Endothelial cell of umbilical vein (primary cell): ENCODE measurements around the gene ERCC1. TPM values are rescaled to one million over a fixed set of nuclear protein-coding genes. Genes with fewer than 3 reads are reported as not detected.

ENCODE experiments used
- BruUV-seq: library from RNA; stranded (reverse); fragments of 400-500 nt; replicated peaks from 2 replicates; lab custom pipeline; 2021; lab: Mats Ljungman, UMichigan
- CTCF ChIA-PET: fragments of 300-600, 350-600 bp; sonication (Branson Sonifier 250); formaldehyde crosslinking; loops from one replicate; lab custom pipeline; 2021; ENCODE audit warnings: antibody characterized with exemption, inconsistent platforms; lab: Charles Lee
- POLR2A ChIA-PET: fragments of 300-600, 350-600 bp; sonication (Branson Sonifier 250); formaldehyde crosslinking; loops from one replicate; lab custom pipeline; 2021; ENCODE audit warnings: antibody characterized with exemption, inconsistent platforms; lab: Charles Lee
- DNase-seq: peaks from one replicate; pipeline ENCODE4 v3.0.0-alpha.2; 2011; ENCODE audit warnings: low read depth, low spot score
- FAIRE-seq: peaks from 2 replicates; lab custom pipeline; 2011; peaks lifted over from hg19 to GRCh38; lab: Jason Lieb, UNC
- H2AFZ ChIP-seq: 2 replicates; pipeline ENCODE4 v1.6.0; 2012; ENCODE audit warnings: low read depth, low read length, control low read depth, inconsistent platforms
- H3K27ac ChIP-seq: 2 replicates; pipeline ENCODE4 v1.5.1; 2011; ENCODE audit warnings: low read depth, mild to moderate bottlenecking, control low read depth, low read length, moderate library complexity; ENCODE audit not compliant: insufficient read depth
- H3K27me3 ChIP-seq, 2 experiments: 2 replicates each; pipeline versions ENCODE4 v1.6.0 to v1.6.1; 2011; ENCODE audit warnings: low read length in 2 of 2, mixed read lengths in 1 of 2; ENCODE audit not compliant: control insufficient read depth in 2 of 2, insufficient read depth in 2 of 2
- H3K36me3 ChIP-seq, 2 experiments: 2 replicates in 1 of 2; 3 replicates in 1 of 2; pipeline ENCODE4 v1.5.1; 2011; ENCODE audit warnings: low read length in 2 of 2, mild to moderate bottlenecking in 1 of 2, moderate library complexity in 1 of 2; ENCODE audit not compliant: control insufficient read depth in 2 of 2, insufficient read depth in 2 of 2; ENCODE audit errors: extremely low read depth in 1 of 2
- H3K4me1 ChIP-seq: 3 replicates; pipeline ENCODE4 v1.5.1; 2011; ENCODE audit warnings: mild to moderate bottlenecking, low read length; ENCODE audit not compliant: control insufficient read depth, insufficient read depth; ENCODE audit errors: extremely low read depth
- H3K4me2 ChIP-seq: 2 replicates; pipeline ENCODE4 v1.6.1; 2011; ENCODE audit warnings: low read length, control low read depth, mixed read lengths; ENCODE audit not compliant: insufficient read depth
- H3K4me3 ChIP-seq, 3 experiments: fragments of 200-600 bp in 1 of 3; sonication (generic), shearing (Covaris generic) in 1 of 3; replicated peaks in 1 of 3; 2 replicates each; pipeline ENCODE4 v1.5.1; 2011 to 2016; ENCODE audit warnings: control low read depth in 3 of 3, low read length in 3 of 3, mild to moderate bottlenecking in 2 of 3, inconsistent platforms in 1 of 3, low read depth in 1 of 3, moderate library complexity in 1 of 3; ENCODE audit not compliant: insufficient read depth in 1 of 3
- H3K79me2 ChIP-seq: 2 replicates; pipeline ENCODE4 v1.6.0; 2012; ENCODE audit warnings: low read length, inconsistent platforms; ENCODE audit not compliant: control insufficient read depth, insufficient read depth
- H3K9ac ChIP-seq: replicated peaks from 2 replicates; pipeline ENCODE3; 2011; ENCODE audit warnings: low read length, control low read depth; ENCODE audit not compliant: insufficient read depth; ENCODE audit errors: extremely low read depth
- H3K9me1 ChIP-seq: replicated peaks from 3 replicates; pipeline ENCODE4 v1.6.0; 2011; ENCODE audit warnings: mild to moderate bottlenecking, low read length; ENCODE audit not compliant: control insufficient read depth, insufficient read depth; ENCODE audit errors: extremely low read depth
- H3K9me3 ChIP-seq: replicated peaks from 2 replicates; pipeline ENCODE4 v1.5.1; 2012; ENCODE audit warnings: low read length, inconsistent platforms; ENCODE audit not compliant: control insufficient read depth, insufficient read depth
- H4K20me1 ChIP-seq: replicated peaks from 2 replicates; pipeline ENCODE3; 2011; ENCODE audit warnings: mild to moderate bottlenecking, low read length; ENCODE audit not compliant: control insufficient read depth, insufficient read depth; ENCODE audit errors: extremely low read depth
- EZH2 ChIP-seq: IDR thresholded peaks from 2 replicates; pipeline ENCODE4 v1.6.1; 2012; ENCODE audit warnings: borderline replicate concordance, low read depth, mild to moderate bottlenecking, moderate library complexity, low read length, inconsistent platforms; ENCODE audit not compliant: severe bottlenecking
- FOS ChIP-seq: IDR thresholded peaks from 2 replicates; pipeline ENCODE4 v1.6.1; 2011; ENCODE audit warnings: mild to moderate bottlenecking, low read length, moderate library complexity, borderline replicate concordance; ENCODE audit not compliant: insufficient read depth
- GATA2 ChIP-seq: IDR thresholded peaks from 2 replicates; pipeline ENCODE4 v1.7.0; 2011; ENCODE audit warnings: low read depth, mild to moderate bottlenecking, moderate library complexity, mixed read lengths, low read length; ENCODE audit not compliant: insufficient read length, insufficient read depth
- JUN ChIP-seq: IDR thresholded peaks from 2 replicates; pipeline ENCODE4 v1.6.1; 2011; ENCODE audit warnings: borderline replicate concordance, low read depth; ENCODE audit not compliant: insufficient read length, insufficient read depth
- MYC ChIP-seq: IDR thresholded peaks from one replicate; pipeline ENCODE4 v1.6.1; 2011; ENCODE audit warnings: mild to moderate bottlenecking, low read depth, low read length
- POLR2A ChIP-seq: IDR thresholded peaks from 2 replicates; pipeline ENCODE4 v1.6.1; 2012; ENCODE audit warnings: low read depth, mild to moderate bottlenecking, control low read depth, low read length
- POLR2AphosphoS5 ChIP-seq: IDR thresholded peaks from 2 replicates; pipeline ENCODE4 v1.6.1; 2012; ENCODE audit warnings: low read depth, mild to moderate bottlenecking, control low read depth, low read length, moderate library complexity; ENCODE audit not compliant: insufficient read depth
- dilution Hi-C: fragments of 300-500 bp; cut with MboI; formaldehyde crosslinking; loops from one replicate; pipeline ENCODE4 v1.15.0; 2019; ENCODE audit warnings: low sequenced_read_pairs; ENCODE audit not compliant: extremely low pct_ligation_motif_present
- intact Hi-C: fragments of 100-400 bp; cut with micrococcal nuclease; formaldehyde crosslinking; loops from one replicate; pipeline ENCODE4 v1.10.0; 2022
- polyA plus RNA-seq, 4 experiments: library from polyadenylated mRNA; depleted of rRNA in 3 of 4; stranded (reverse) in 3 of 4; unstranded in 1 of 4; fragments of >200 nt; gene quantifications; 2 replicates each; pipeline versions ENCODE4 v1.2.1 to v1.2.3, GENCODE V29; 2011 to 2012; ENCODE audit warnings: missing spikeins in 1 of 4
- total RNA-seq: library from RNA; stranded (reverse); gene quantifications from 2 replicates; pipeline ENCODE4 v1.2.3, GENCODE V29; 2021
- TF ChIP-seq, protein P1 (sequence below), 2 donors: IDR thresholded peaks; 1 replicate in 1 of 2; 2 replicates in 1 of 2; pipeline ENCODE4 v1.5.1; 2011; ENCODE audit warnings: low read length in 2 of 2, mild to moderate bottlenecking in 2 of 2, moderate library complexity in 2 of 2, control low read depth in 1 of 2, inconsistent platforms in 1 of 2, low read depth in 1 of 2; ENCODE audit not compliant: insufficient read depth in 1 of 2; ENCODE audit errors: extremely low read depth in 1 of 2
- TF ChIP-seq, protein P2 (sequence below): IDR thresholded peaks from 2 replicates; pipeline ENCODE4 v1.6.1; 2011; ENCODE audit not compliant: insufficient read depth, insufficient read length

The ERCC1 gene
- total and polyA plus RNA-seq, 2 donors (not counting 3 experiments of a cell fraction or from before 2014, with no cell fraction given), result 81.8 to 126 TPM

DNA sequence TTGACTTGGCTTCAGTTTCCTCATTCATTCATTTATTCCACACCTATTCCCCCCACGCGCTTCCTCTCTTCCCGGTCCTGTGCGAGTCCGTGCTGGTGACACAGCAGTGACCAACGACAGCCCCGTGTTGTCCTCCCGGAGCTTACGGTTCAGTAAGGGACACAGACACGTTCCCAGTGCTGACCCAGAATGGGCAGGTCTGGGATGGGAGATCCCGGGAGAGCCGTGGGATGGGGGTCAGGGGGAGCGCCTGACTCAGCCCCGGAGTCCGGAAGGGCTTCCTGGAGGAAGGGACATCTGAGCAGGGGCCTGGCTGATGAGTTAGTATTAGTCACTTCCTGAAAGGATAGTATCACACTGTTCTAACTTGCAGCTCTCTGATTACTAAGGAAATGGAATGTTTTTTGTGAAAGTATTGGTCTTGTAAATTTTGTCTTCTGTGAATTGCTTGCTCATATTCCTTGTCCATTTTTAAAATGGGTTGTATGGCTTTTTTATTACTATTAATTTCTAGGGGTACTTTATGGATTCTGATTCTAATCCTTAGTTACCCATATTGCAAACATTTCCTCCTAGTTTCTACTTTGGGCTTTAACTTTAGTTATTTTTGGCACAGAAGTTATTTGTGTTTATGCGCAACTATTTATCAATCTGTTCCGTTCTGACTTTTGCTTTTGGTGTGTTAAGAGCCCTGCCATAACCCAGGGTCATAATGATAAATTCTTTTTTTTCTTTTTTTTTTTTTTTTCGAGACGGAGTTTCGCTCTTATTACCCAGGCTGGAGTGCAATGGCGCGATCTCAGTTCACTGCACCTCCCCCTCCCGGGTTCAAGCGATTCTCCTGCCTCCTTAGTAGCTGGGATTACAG lies 708 bp upstream of the ERCC1 start:
- peak; percentile 99 for FAIRE-seq
- Histone ChIP-seq H3K9me1 (no peaks in the 10 kb centered on the region), H3K9me3 (no peaks in the 10 kb centered on the region), H3K4me3 (peak overlapping the region; percentile 59 to 74 (median 73)), H2AFZ (no peak overlapping the region), H3K79me2 (peaks cover 27% of the 10 kb centered on the region), H3K27ac (peak overlapping the region; percentile 100), H3K9ac (peak overlapping the region; percentile 94), H3K4me2 (peak overlapping the region; percentile 99), H3K4me1 (peaks cover 30% of the 10 kb centered on the region), H3K27me3 (no peaks in the 10 kb centered on the region), H3K36me3 (peaks cover 0 to 4% of the 10 kb centered on the region in 2 experiments), H4K20me1 (no peaks in the 10 kb centered on the region)
- TSS peak; percentile 59 for BruUV-seq
- dilution Hi-C loops (no loop called here), intact Hi-C loops (loop anchor here (1.0 to 5.0 kb wide), 5 partner anchors 15 to 268 kb away; partner anchors contain the start of genes OPA3, QPCTL and SNRPD2)
- TF ChIP-seq, protein P1, sequence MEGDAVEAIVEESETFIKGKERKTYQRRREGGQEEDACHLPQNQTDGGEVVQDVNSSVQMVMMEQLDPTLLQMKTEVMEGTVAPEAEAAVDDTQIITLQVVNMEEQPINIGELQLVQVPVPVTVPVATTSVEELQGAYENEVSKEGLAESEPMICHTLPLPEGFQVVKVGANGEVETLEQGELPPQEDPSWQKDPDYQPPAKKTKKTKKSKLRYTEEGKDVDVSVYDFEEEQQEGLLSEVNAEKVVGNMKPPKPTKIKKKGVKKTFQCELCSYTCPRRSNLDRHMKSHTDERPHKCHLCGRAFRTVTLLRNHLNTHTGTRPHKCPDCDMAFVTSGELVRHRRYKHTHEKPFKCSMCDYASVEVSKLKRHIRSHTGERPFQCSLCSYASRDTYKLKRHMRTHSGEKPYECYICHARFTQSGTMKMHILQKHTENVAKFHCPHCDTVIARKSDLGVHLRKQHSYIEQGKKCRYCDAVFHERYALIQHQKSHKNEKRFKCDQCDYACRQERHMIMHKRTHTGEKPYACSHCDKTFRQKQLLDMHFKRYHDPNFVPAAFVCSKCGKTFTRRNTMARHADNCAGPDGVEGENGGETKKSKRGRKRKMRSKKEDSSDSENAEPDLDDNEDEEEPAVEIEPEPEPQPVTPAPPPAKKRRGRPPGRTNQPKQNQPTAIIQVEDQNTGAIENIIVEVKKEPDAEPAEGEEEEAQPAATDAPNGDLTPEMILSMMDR (IDR thresholded peaks at IDR 0.05; ENCODE audit: extremely low read depth in 1 of 2, insufficient read depth in 1 of 2, low read depth in 1 of 2, low read length in 2 of 2), result no peak
- TF ChIP-seq POLR2AphosphoS5 (peak; percentile 95), EZH2 (no peak), POLR2A (peak; percentile 65), JUN (peak; percentile 99), MYC (no peak), FOS (peak; percentile 100), GATA2 (peak; percentile 79)
- TF ChIP-seq, protein P2, sequence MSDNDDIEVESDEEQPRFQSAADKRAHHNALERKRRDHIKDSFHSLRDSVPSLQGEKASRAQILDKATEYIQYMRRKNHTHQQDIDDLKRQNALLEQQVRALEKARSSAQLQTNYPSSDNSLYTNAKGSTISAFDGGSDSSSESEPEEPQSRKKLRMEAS, result no peak
- ChIA-PET POLR2A (interaction anchor here (0.6 to 1.0 kb wide), 3 partner anchors 10 to 301 kb away, joined by 3 read pairs; partner anchors contain the start of gene PPP1R13L), CTCF (interaction anchor here (0.7 to 2.8 kb wide), 12 partner anchors 9 to 217 kb away, joined by 3 to 30 read pairs (median 4); partner anchors contain the start of genes FOSB and PPP1R13L)
- DNase-seq, result peak; percentile 95
